H1 (cell line): Measurements from ENCODE around the gene FRMD7. TPM values are rescaled to one million over a fixed set of nuclear protein-coding genes. Genes with fewer than 3 reads are reported as not detected.

ENCODE experiments used
- BACH1 ChIP-seq: IDR thresholded peaks from 2 replicates; pipeline ENCODE4 v1.6.1; 2012; ENCODE audit warnings: low read length, improper control_type of control experiment
- CHD2 ChIP-seq: IDR thresholded peaks from 2 replicates; pipeline ENCODE4 v1.6.1; 2012; ENCODE audit warnings: low read length, improper control_type of control experiment
- NANOG ChIP-seq: IDR thresholded peaks from 2 replicates; pipeline ENCODE4 v1.6.1; 2011; ENCODE audit warnings: low read length, low read depth, mild to moderate bottlenecking, inconsistent platforms; ENCODE audit not compliant: insufficient read depth, poor library complexity, severe bottlenecking
- POLR2A ChIP-seq, 2 experiments: IDR thresholded peaks; 1 replicate in 1 of 2; 2 replicates in 1 of 2; pipeline ENCODE4 v1.6.1; 2011; ENCODE audit warnings: low read depth in 2 of 2, low read length in 2 of 2, mild to moderate bottlenecking in 2 of 2; ENCODE audit errors: control extremely low read depth in 1 of 2
- RAD21 ChIP-seq, 2 experiments: IDR thresholded peaks in 1 of 2; conservative IDR thresholded peaks in 1 of 2; 2 replicates each; pipeline ENCODE4 v1.6.1; 2011; ENCODE audit warnings: low read depth in 2 of 2, low read length in 2 of 2, improper control_type of control experiment in 1 of 2, inconsistent platforms in 1 of 2, mild to moderate bottlenecking in 1 of 2, moderate library complexity in 1 of 2
- RBBP5 ChIP-seq: IDR thresholded peaks from 2 replicates; pipeline ENCODE4 v1.7.1; 2012; ENCODE audit warnings: low read depth, mild to moderate bottlenecking, inconsistent platforms, low read length, moderate library complexity, borderline replicate concordance
- RFX5 ChIP-seq: IDR thresholded peaks from 2 replicates; pipeline ENCODE4 v1.6.1; 2011; ENCODE audit warnings: low read depth, low read length, improper control_type of control experiment, borderline replicate concordance
- RNF2 ChIP-seq: fragments of 200-900, 300-1000 bp; sonication (generic); IDR thresholded peaks from 2 replicates; pipeline ENCODE4 v1.7.1; 2016; ENCODE audit warnings: borderline replicate concordance, low read depth, mild to moderate bottlenecking, antibody characterized with exemption, low read length; ENCODE audit not compliant: poor library complexity, severe bottlenecking; ENCODE audit errors: missing control alignments
- SIX5 ChIP-seq: IDR thresholded peaks from 2 replicates; pipeline ENCODE4 v1.6.1; 2011; ENCODE audit warnings: mild to moderate bottlenecking, low read depth, low read length
- ZNF274 ChIP-seq: IDR thresholded peaks from 2 replicates; pipeline ENCODE4 v1.7.0; 2012; ENCODE audit warnings: low read length, borderline replicate concordance; ENCODE audit errors: extremely low read depth
- polyA plus RNA-seq, 7 experiments: library from polyadenylated mRNA; depleted of rRNA in 3 of 7; stranded (reverse) in 5 of 7; unstranded in 2 of 7; fragments of >200 nt in 5 of 7; fragments of 200-250 nt in 2 of 7; gene quantifications; 1 replicate in 5 of 7; 2 replicates in 1 of 7; 4 replicates in 1 of 7; pipeline versions ENCODE4 v1.2.1 to v1.2.3, GENCODE V29; 2011 to 2013; ENCODE audit warnings: missing spikeins in 2 of 7, mixed read lengths in 2 of 7
- total RNA-seq: library from RNA; stranded (reverse); fragmentation: NEBNext Ultra II Directional; extraction: Animal tissue kit (Norgen Biotek cat#: 25700); gene quantifications from 2 replicates; pipeline ENCODE4 v1.2.1, GENCODE V29; 2021

Gene FRMD7
- total and polyA plus RNA-seq, 2 of the 8 experiments (the other 6 are each of a cell fraction or from before 2014, with no cell fraction given): not detected

GRCh38 chrX:132090403-132091159 lies 37.2 kb downstream of the FRMD7 start (continued):
- no peak for TF ChIP-seq RAD21 (IDR thresholded peaks at IDR 0.05 in 1 of 2, conservative IDR thresholded peaks at IDR 0.05 in 1 of 2; ENCODE audit: low read depth in 2 of 2, low read length in 2 of 2)
- TF ChIP-seq RFX5: no peak
- no peak for TF ChIP-seq CHD2
- TF ChIP-seq RNF2: no peak
- no peak for TF ChIP-seq BACH1
- TF ChIP-seq POLR2A (IDR thresholded peaks at IDR 0.05; ENCODE audit: control extremely low read depth in 1 of 2, low read depth in 2 of 2, low read length in 2 of 2): no peak
- TF ChIP-seq ZNF274: no peak
- TF ChIP-seq NANOG: no peak
- no peak for TF ChIP-seq SIX5
- TF ChIP-seq RBBP5: no peak
